ENCODE data around the gene MYO5B.

MYO5B gene

DNA sequence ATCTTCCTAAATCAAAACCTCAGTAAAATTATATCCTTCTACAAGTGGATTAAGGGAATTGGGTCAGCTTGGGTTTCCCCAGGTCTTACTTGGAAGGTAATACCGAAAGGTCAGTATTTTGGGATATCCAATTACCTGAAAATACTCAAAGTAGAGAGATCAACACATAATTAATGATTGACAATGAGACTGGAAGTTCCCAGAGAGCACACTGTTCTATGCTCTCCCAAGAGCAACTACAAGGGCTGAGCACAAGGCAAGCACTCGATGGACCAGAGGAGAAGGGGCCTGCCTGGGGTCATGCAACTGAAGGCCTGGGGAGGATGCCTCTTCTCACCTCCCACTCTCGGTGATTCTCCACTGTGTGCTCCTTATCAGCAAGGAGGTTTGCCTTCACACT lies 222.4 kb downstream of the MYO5B start:
- DNase-seq (ENCODE audit: low spot score) (no peak), FAIRE-seq (no peak)

DNA sequence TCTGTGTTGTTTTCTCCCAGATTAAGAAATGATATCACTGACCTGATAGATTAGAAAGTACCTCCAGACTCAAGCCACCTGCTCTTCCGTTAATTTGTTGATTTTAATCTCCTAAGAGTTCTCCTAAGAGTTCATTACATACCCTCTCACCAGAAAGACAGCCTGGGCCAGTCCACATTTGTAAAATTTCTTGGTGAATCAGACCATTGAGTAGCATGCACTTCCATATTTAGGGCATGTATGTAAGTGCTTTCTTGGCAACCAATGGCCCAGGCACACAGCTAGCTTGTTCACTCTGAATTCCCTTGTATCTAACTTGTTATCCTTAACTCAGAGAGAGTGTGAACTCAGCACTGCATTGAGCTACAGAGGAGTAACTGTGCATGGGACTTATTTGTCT lies 223.5 kb downstream of the MYO5B start:
- DNase-seq (ENCODE audit: low spot score) (no peak), FAIRE-seq (no peak)

DNA sequence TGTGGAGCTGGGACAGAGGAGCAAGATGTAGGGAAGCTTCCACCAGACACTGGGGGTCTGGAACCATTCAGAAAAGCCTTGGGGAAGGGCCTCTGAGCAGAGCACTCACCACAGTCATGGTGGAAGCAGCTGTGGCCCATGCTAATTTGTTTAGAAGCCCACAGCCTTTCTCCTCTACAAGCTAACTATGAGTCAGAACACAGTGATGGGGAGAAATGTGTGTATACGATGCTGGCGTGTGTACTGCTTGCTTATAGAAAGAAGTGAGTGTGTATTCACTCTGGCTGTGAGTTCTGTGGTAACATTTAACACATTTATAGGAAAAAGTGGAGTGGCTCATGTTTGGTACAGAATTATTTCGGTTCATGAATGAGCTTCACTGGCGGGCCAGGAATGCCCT lies 224.6 kb downstream of the MYO5B start:
- DNase-seq (ENCODE audit: low spot score): no peak
- FAIRE-seq: no peak

DNA sequence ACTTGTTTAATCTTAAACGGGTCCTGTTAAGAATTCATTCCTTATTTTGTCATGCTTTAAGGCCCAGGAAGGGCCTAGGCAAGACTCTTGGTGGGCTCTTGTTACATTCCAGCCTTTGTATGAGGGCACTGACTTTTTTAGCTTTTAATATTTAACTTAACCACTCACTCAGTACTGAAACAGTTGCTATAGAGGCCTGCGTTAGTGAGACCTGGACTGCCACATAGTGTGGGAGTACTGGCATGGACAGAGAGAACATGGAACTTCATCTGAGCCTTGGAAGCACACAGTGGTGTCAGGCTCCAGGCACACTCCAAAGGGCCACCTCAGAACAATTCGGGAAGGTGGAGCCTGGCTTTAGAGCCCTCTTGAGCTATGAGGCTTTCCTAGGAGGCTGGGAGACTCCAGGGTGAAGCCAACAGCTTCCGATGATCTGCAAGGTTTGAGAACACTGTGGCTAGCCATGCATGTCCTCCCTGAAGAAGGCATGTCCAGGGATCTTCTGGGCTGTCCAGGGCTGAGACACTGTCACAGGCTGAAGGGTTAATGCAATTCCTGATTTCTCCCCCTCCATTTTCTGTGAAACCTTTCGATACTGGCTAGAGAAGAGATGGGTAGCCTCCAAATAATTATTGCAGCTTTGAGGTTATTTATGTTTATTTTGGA lies 226.2 kb downstream of the MYO5B start:
- DNase-seq (ENCODE audit: low spot score) (no peak), FAIRE-seq (no peak)

DNA sequence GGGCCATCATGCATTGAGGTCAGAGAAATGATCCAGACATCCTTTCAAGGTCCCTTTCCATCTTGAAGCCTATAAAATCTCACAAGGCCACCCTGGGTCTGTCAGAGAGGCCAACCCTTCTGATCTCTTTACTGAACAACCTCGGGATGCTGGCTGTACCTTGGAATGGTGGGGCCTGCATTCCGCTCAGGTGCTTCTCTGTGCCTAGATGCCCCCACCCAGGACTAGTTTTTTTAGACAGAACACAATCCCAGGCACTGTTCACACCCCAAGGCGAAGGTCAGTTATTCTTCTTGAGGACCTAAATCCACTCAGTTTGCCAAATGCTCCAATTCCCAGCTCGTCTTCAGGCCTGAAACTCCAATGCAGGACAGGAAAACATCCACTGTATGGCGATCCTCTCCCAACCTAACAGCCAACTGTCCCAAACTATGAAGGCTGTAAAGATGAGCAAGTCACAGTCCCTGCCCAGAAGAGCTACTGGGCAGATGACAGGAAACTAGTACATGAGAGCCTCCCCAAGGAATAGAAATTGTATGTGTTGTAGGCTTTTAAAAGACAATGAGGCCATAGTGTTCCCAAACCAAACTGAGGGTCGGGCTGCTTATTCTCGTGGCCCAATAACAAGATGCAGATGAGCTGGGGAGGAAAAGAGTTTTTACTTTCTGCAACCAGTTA lies 227.2 kb downstream of the MYO5B start:
- FAIRE-seq (no peak), DNase-seq (ENCODE audit: low spot score) (no peak)

DNA sequence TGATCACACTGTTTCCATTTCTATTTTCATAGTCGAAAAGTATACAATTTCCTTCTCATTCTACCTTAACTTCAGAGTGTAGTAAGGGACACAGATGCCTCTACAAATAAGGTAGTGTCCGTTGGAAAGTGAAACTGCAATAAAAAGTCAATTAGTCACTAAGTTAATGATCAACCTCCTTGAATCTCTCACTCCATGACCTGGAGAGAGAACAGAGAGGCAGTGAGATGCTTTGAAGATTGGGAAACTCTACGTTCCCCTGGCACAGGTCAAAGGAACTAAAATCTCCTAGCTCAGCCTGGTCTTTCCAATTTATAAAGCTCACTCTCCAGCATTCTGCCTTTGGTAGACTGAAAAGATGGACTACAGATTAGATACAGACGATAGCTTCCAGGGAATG lies 227.8 kb downstream of the MYO5B start:
- FAIRE-seq: no peak
- no peak for DNase-seq (ENCODE audit: low spot score)

DNA sequence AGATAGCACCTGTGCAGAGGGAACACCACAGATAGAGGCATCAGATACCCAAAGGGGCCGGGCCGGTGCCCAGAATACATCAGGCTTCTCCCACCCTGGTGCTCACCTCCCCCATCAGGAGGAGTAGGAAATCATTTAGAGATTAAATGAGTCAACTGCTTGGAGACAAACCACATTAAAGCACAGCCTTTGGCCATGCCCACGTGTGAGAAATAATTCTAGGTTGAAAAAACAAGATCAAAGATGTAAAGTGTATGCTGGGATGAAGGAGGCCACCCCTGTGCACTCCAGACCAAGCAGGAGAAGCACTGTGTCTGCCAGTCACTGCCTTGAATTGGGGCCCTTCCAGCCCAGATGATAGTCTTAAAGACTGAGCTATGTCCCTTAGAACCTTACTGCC lies 228.9 kb downstream of the MYO5B start:
- no peak for DNase-seq (ENCODE audit: low spot score)
- no peak for FAIRE-seq

DNA sequence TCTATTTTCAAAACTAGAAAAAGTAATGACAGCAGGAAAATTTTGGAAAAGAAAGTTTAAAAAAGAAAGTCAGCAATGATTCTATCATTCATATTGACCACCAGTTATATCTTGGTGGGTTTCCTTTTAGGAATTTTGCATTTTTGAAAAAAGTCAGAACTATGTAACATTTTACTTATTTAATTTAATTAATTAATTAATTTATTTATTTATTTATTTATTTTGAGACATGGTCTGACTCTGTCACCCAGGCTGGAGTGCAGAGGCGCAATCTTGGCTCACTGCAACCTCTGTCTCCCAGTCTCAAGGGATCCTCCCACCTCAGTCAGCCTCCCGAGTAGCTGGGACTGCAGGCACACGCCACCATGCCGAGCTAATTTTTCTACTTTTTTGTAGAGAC lies 231.7 kb downstream of the MYO5B start:
- FAIRE-seq (no peak), DNase-seq (ENCODE audit: low spot score) (no peak)

DNA sequence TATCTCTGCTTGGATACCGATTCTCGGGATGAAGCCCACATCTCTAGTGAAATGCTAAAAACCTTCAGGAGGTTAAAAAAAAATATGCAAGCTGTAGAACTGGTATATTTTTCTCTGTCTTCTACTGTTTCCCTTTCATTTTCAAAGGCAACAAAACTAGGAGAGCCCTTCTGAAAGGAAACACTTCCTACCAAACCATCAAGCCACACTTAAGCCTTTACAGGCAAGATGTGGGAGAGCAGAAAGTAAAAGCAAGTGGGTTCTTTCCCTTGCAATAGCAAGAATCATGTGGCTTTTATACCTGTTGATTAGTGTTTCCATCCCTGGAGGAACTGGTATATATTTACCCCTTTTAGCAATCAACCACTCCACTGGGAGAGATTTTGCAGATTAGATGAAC lies 233.7 kb downstream of the MYO5B start:
- FAIRE-seq (no peak), DNase-seq (ENCODE audit: low spot score) (no peak)

DNA sequence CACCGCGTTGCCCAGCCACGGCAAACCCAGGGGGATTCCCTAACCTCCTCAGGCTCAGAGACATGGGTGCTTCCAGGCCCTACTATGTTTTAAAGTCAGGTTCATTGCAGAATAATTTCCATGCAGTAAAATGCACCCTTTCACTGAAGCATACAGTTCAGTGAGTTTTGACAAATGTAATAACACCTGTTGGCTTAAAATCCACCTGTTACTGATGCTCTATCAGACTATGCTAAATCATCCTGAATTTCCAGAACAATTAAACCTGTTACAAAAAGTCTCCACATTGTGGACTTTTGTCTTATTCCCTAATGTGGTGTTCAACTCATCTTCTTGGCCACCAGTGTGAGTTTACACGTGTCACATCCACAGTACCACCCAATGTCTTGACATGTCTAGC lies 234.6 kb downstream of the MYO5B start:
- no peak for DNase-seq (ENCODE audit: low spot score)
- no peak for FAIRE-seq

DNA sequence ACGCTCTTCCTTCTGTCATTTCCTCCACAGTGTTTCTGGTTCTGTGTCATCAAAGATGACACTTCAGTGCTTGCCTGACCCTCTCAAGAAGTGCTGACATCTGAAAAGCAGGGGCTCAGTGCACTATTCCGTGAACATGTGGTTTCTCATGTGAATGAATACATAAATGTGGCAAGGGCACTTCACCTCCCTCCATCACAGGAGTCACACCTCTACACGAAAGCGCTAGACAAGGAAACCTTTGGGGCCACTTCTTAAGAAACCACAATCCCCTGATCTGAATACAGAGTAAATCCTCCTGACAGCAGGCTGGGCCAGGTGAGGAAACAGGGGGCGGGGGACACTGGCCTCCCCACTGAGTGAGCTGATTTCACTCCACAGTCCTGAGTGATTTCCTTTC lies 235.8 kb downstream of the MYO5B start:
- FAIRE-seq (no peak), DNase-seq (ENCODE audit: low spot score) (no peak)

DNA sequence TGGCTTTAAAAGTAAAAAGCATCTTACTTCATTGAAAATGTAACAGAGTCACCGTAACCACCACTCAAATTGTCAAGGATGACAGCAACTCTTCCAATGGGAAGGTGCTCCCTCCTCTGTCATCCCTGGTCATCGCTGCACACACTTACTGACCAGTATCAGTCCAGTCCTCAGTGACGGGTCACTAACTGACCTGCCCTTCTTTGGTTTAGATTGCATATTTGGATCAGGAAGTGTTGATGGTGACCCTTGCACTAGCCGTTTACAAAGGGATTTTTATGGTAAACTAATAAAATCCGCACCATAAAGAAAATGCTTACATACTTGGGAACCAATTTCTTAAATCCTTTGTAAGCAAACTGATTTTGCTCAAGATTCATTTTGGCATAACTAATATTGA lies 239.7 kb downstream of the MYO5B start:
- FAIRE-seq (no peak), DNase-seq (ENCODE audit: low spot score) (no peak)

DNA sequence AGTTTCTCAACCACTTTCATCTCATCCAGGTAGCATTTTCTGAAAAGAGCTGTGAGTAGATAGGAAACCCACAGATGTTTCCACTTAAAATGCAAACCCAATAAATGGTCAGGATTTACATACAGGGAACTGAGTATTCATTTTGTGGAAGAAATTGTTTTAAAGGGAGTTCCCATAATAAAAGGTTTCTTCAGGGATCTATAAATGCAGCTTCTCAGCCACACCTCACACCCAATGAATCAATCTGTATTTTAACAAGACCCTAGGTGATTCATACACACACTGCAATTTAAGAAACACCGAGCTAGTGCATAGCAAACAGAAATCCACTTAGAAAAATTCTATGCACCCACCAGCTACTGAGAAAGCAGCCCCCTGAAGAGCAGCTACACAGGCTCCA lies 241.6 kb downstream of the MYO5B start:
- FAIRE-seq: no peak
- no peak for DNase-seq (ENCODE audit: low spot score)

DNA sequence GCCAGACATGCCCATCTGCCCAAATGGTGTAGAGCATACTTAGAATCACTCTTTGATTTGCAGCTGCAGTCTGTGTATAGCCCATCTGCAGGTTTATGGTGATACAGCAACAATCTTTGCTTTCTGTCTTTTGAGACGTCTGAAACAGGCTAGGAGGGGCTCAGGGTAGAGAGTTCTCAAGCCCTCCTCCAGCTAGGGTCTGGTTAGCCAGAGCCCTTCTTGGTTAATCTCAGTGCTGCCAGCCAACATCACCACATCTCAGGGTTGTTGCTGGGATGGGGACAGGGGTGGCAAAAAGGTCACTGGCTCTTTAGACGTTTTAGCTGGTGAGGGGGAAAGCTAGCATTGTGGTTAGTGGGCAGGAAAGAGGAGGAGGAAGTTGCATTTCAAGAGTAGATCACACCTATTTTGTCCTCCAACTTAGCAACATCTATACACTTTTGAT lies 245.0 kb downstream of the MYO5B start:
- no peak for DNase-seq (ENCODE audit: low spot score)
- no peak for FAIRE-seq

DNA sequence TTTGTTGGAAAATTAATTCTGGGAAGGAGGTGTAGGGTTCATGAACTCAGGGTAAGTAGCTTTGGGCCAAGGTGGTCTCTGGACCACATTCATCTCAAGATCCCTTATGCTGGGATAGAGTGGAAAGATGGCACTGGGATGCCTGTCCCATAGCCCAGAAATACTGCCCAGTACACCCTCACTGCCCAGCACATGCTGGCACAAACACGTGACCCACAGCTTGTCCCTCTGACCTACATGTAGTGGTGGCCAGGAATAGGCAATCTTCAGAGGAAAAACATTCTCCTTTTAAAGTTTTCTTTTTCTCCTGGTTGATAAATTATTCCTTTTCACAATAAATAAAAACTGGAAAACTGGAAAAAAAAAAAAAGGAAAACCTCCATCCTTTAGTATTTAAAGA lies 246.0 kb downstream of the MYO5B start:
- FAIRE-seq: no peak
- no peak for DNase-seq (ENCODE audit: low spot score)

DNA sequence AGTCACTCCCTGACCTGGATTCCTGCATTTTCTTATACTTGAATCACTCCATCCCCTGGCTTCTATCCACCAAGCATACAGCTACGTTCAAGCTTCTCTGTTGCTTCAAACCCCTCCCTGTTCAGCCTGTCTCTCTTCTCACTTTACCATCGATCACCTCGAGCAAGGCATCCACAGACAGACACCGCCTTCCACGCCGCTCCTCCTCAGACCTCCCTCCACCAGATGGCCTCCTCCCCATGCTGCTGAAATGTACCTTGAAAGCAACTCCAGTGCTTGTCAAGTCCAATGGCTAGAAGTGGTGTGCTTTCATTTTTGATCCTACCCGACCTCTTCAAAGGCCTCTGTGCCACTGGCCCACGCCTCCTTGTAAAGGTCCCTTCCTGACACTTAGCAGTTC lies 250.3 kb downstream of the MYO5B start:
- FAIRE-seq: no peak
- DNase-seq (ENCODE audit: low spot score): no peak

DNA sequence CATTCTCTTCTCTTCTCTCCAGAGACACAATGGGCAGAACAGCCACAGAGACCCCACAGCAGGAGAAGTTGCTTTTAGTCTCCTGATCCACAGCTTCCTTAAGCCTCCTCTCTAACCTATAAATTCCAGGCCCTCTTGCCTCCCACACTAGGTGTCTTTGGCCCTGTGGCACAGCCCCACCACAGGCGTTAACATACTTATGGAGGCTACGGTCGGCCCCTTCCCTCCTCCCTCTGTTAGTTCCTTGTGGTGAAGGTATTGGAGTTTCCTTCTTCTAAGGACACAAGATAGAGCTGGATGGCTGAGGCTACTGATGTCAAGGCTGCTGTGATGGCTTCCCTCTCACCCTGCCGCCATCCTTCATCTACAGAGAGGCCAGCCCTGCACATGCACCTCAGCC lies 258.1 kb downstream of the MYO5B start:
- DNase-seq (ENCODE audit: low spot score) (no peak), FAIRE-seq (no peak)

DNA sequence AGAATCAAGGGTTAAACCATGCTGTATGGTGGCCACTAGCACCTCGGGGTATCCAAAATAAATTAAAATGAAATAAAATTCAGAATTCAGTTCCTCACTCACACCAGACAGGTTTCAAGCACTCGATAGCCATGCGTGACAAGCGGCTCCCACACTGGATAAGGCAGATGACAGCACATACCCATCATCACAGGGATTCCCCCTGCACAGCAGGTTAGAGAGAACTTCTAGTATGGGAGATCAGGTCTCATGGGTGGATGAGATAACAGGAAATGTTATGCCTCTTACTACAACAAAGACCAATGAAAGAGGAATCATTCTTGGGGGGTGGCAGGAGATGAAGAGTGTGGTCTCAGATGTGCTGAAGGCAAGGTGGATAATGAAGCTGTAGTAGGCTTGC lies 259.7 kb downstream of the MYO5B start:
- no peak for FAIRE-seq
- DNase-seq (ENCODE audit: low spot score): no peak

DNA sequence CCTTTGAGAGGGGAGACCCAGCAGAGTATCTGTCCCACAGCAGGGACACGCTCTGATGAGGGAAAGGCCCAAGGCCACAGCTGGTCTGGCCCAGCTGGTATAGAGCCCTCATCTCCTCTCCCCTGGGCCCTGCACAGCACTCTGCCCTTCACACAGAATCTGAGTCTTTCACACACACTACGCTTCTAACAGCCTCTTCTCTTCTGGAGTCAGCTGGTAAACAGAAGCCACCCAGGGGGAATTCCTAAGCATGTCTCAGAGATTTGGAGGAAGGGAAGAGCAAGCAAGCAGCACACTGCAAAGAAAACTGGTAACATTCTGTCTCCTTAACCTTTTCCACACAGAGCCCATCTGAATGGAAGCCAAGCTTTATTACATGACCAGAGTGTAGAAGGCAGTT lies 260.5 kb downstream of the MYO5B start:
- DNase-seq (ENCODE audit: low spot score) (no peak), FAIRE-seq (no peak)

DNA sequence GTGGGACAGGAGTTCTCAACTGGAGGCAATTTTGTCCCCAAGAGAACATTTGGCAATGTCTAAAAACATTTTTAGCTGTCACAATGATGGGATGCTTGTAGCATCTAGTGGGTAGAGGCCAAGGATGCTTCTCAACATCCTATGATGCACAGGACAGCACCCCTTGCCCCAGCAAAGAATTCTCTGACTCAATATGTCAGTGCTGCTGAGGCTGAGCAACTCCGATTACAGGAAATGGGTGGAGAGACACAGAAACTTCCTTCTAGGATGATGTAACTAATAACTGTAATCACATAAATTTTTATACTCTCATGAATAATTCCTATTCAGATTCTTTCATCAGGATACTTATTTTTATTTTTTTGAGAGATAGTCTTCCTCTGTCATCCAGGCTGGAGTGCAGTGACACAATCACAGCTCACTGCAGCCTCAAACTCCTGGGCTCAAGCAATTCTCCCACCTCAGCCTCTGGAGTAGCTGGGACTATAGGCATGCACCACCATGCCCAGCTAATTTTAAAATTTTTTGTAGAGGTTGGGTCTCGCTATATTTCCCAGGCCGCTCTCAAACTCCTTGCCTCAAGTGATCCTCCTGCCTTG lies 261.3 kb downstream of the MYO5B start:
- DNase-seq (ENCODE audit: low spot score) (no peak), FAIRE-seq (no peak)

DNA sequence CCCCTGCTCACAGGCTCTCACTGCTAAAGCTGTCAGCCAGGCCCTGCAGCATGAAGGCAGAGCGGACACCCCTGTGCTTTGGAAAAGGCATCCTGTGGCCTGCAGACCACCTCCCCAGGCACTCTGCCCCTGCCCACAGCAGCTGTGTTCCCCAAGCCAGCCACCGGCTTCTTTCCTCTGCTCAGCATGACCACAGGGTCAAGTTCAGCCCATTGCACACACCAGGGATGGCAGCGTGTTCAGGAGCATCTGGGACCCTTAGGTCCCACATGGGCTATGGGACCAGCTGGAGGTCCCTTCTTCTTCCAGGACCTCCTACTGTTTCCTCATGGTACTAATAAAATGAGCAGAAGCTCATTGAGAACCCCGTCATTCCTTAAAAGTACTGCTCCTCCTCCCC lies 263.2 kb downstream of the MYO5B start:
- FAIRE-seq (no peak), DNase-seq (ENCODE audit: low spot score) (no peak)

DNA sequence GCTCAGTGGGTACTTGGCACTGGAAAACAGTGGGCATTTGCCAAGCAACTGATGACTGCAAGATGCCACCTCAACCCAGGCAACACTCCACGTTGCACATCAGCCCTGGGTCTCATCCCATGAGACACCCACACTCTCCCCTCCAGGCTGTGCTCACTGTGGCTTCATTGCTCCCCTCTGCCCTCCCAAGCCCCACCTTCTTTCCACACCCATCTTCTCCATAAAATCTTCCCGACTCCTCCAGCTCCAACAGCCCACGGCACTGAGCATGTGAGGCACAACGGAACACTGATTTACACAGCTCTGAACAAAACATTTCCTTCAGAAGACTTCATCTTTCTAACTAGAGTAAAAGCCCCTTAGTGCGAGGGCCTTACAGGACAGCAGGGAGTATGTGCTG lies 263.8 kb downstream of the MYO5B start:
- FAIRE-seq: no peak

DNA sequence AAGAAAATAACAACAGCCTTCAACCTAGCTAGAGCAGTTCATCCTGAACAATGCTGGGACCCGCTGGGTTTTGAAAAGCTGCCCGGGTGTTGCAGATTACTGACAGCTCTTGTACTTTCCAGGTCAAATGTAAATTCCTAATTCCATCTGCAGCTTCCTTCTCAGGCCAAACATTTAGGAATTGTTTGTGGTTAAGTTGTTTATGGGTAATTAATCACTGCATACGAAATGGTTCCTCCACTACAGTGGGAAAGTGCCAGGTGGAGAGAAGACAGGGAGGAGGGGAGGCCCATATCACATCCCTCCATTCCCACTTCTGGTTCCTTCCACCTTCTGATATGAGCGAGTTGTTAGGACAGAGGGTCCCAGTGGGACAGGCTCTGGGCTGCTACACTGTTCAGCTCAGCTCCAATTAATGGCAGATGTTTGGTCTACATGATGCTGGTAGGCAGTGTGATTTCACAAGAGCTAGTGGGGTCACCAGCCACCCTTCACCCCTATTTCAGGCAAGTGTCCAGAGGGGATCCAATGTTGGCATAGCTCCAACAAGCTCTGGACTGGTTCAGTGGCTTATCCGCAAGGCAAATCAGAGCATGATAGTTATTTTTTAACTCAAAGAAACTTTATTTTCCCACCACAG lies 268.7 kb downstream of the MYO5B start:
- no peak for DNase-seq (ENCODE audit: low spot score)
- no peak for FAIRE-seq

More for the DNA sequence above, 263.8 kb downstream of the MYO5B start:
- no peak for DNase-seq (ENCODE audit: low spot score)

All from urothelium cell line (cell line).